IMR-90 (cell line): Measurements from ENCODE around the gene SLC29A2. TPM values are rescaled to one million over a fixed set of nuclear protein-coding genes. Genes with fewer than 3 reads are reported as not detected.

Experiments used
- ATAC-seq: fragments of 200-7000 bp; cut with Tn5 transposase; 2 replicates; pipeline ENCODE4 v1.9.1; 2020; ENCODE audit warnings: low read depth, mild to moderate bottlenecking, moderate library complexity
- BruUV-seq: library from RNA; stranded (reverse); fragments of 400-500 nt; replicated peaks from 2 replicates; lab custom pipeline; 2021; lab: Mats Ljungman, UMichigan
- CTCF ChIA-PET: fragments of 300-600 bp; formaldehyde crosslinking; extraction: SDS; loops from one replicate; lab custom pipeline; 2021; ENCODE audit warnings: antibody characterized with exemption; lab: Yijun Ruan, JAX
- POLR2A ChIA-PET: fragments of 300-600 bp; sonication (Branson Sonifier 250); formaldehyde crosslinking; loops from one replicate; lab custom pipeline; 2022; ENCODE audit warnings: antibody characterized with exemption; ENCODE audit not compliant: unreplicated experiment; lab: Charles Lee
- DNase-seq: peaks from one replicate; pipeline ENCODE4 v3.0.0; 2013
- H2AFZ ChIP-seq: replicated peaks from 2 replicates; pipeline ENCODE3; 2013; ENCODE audit warnings: low read length, mild to moderate bottlenecking; ENCODE audit not compliant: poor library complexity
- H2AK5ac ChIP-seq: 2 replicates; pipeline ENCODE4 v1.6.1; 2013; ENCODE audit warnings: low read depth, low read length, inconsistent platforms
- H2AK9ac ChIP-seq: replicated peaks from 2 replicates; pipeline ENCODE3; 2013; ENCODE audit warnings: mild to moderate bottlenecking, low read depth, low read length, moderate library complexity; ENCODE audit not compliant: poor library complexity
- H2BK120ac ChIP-seq: 2 replicates; pipeline ENCODE4 v1.6.1; 2013; ENCODE audit warnings: low read depth, low read length, inconsistent platforms
- H2BK15ac ChIP-seq: 3 replicates; pipeline ENCODE4 v1.6.1; 2013; ENCODE audit warnings: low read depth, low read length, inconsistent platforms
- H2BK20ac ChIP-seq: 2 replicates; pipeline ENCODE4 v1.6.1; 2013; ENCODE audit warnings: low read depth, mild to moderate bottlenecking, inconsistent platforms, low read length, moderate library complexity
- H2BK5ac ChIP-seq: 2 replicates; pipeline ENCODE4 v1.6.1; 2013; ENCODE audit warnings: mild to moderate bottlenecking, low read depth, low read length, inconsistent platforms; ENCODE audit not compliant: poor library complexity, severe bottlenecking
- H3K14ac ChIP-seq: replicated peaks from 2 replicates; pipeline ENCODE4 v1.6.1; 2013; ENCODE audit warnings: low read depth, low read length, inconsistent platforms
- H3K18ac ChIP-seq: 2 replicates; pipeline ENCODE4 v1.6.1; 2013; ENCODE audit warnings: low read depth, low read length, control low read depth
- H3K23ac ChIP-seq: 2 replicates; pipeline ENCODE4 v1.6.1; 2013; ENCODE audit warnings: low read depth, low read length, inconsistent platforms
- H3K27ac ChIP-seq: 2 replicates; pipeline ENCODE4 v1.5.1; 2013; ENCODE audit warnings: mild to moderate bottlenecking, control low read depth, low read length; ENCODE audit not compliant: insufficient read depth
- H3K27me3 ChIP-seq: 2 replicates; pipeline ENCODE4 v1.6.1; 2013; ENCODE audit warnings: low read length; ENCODE audit not compliant: control insufficient read depth, insufficient read depth
- H3K36me3 ChIP-seq: 2 replicates; pipeline ENCODE4 v1.6.1; 2013; ENCODE audit warnings: low read length, mixed read lengths; ENCODE audit not compliant: control insufficient read depth, insufficient read depth
- H3K4ac ChIP-seq: 2 replicates; pipeline ENCODE4 v1.6.1; 2013; ENCODE audit warnings: low read depth, low read length, inconsistent platforms
- H3K4me1 ChIP-seq: 2 replicates; pipeline ENCODE4 v1.6.1; 2013; ENCODE audit warnings: low read length, mixed read lengths; ENCODE audit not compliant: control insufficient read depth, insufficient read depth
- H3K4me2 ChIP-seq: 2 replicates; pipeline ENCODE4 v1.6.1; 2013; ENCODE audit warnings: low read depth, mild to moderate bottlenecking, control low read depth, low read length, moderate library complexity
- H3K4me3 ChIP-seq: 2 replicates; pipeline ENCODE4 v1.5.1; 2013; ENCODE audit warnings: low read depth, mild to moderate bottlenecking, control low read depth, low read length, moderate library complexity; ENCODE audit not compliant: insufficient read depth
- H3K56ac ChIP-seq: 2 replicates; pipeline ENCODE4 v1.6.1; 2013; ENCODE audit warnings: low read length, inconsistent platforms; ENCODE audit not compliant: insufficient read depth; ENCODE audit errors: extremely low read depth
- H3K79me1 ChIP-seq, 2 experiments: 2 replicates each; pipeline ENCODE4 v1.6.1; 2013; ENCODE audit warnings: low read length in 2 of 2, inconsistent platforms in 1 of 2, low read depth in 1 of 2
- H3K9ac ChIP-seq: 2 replicates; pipeline ENCODE4 v1.6.1; 2013; ENCODE audit warnings: low read depth, low read length, control low read depth
- H3K9me1 ChIP-seq: 2 replicates; pipeline ENCODE4 v1.6.1; 2013; ENCODE audit warnings: low read length, inconsistent platforms; ENCODE audit not compliant: insufficient read depth
- H3K9me3 ChIP-seq: 2 replicates; pipeline ENCODE4 v1.6.1; 2013; ENCODE audit warnings: low read length; ENCODE audit not compliant: control insufficient read depth, insufficient read depth
- H4K20me1 ChIP-seq: 2 replicates; pipeline ENCODE4 v1.6.1; 2013; ENCODE audit warnings: low read length, inconsistent platforms; ENCODE audit not compliant: insufficient read depth
- H4K5ac ChIP-seq: 2 replicates; pipeline ENCODE4 v1.6.1; 2013; ENCODE audit warnings: mild to moderate bottlenecking, low read depth, low read length, control low read depth
- H4K8ac ChIP-seq, 2 experiments: 2 replicates each; pipeline ENCODE4 v1.6.1; 2013; ENCODE audit warnings: low read depth in 2 of 2, low read length in 2 of 2, control low read depth in 1 of 2, inconsistent platforms in 1 of 2
- H4K91ac ChIP-seq: 2 replicates; pipeline ENCODE4 v1.6.1; 2013; ENCODE audit warnings: low read depth, low read length, inconsistent platforms; ENCODE audit not compliant: insufficient read depth
- BHLHE40 ChIP-seq: fragments of 150-350 bp; IDR thresholded peaks from 2 replicates; pipeline ENCODE4 v1.6.1; 2016; ENCODE audit warnings: mild to moderate bottlenecking, low read depth, low read length
- CHD1 ChIP-seq: IDR thresholded peaks from 2 replicates; pipeline ENCODE4 v1.6.1; 2012; ENCODE audit warnings: low read depth, low read length, improper control_type of control experiment
- CTCF ChIP-seq: conservative IDR thresholded peaks from 2 replicates; pipeline ENCODE4 v1.5.1; 2012; ENCODE audit warnings: mild to moderate bottlenecking, low read depth, low read length, improper control_type of control experiment
- POLR2A ChIP-seq: IDR thresholded peaks from 2 replicates; pipeline ENCODE4 v1.6.1; 2012; ENCODE audit warnings: mild to moderate bottlenecking, low read depth, low read length
- RFX5 ChIP-seq: IDR thresholded peaks from 2 replicates; pipeline ENCODE4 v1.8.0; 2012; ENCODE audit warnings: low read depth, mild to moderate bottlenecking, low read length, moderate library complexity
- USF2 ChIP-seq: fragments of 150-350 bp; IDR thresholded peaks from 2 replicates; pipeline ENCODE4 v1.6.1; 2017; ENCODE audit warnings: mild to moderate bottlenecking, antibody characterized with exemption, low read length, low read depth
- WGBS, 2 experiments: methylation state at CpG; one replicate each; pipeline versions ENCODE4 v1.1.5 to v1.1.7; 2013; ENCODE audit warnings: missing lambda C conversion rate in 2 of 2; ENCODE audit not compliant: insufficient read length in 1 of 2; ENCODE audit errors: extremely low coverage in 2 of 2; 5-methylcytosine and 5-hydroxymethylcytosine counted together
- dilution Hi-C: fragments of 300-500 bp; cut with HindIII; formaldehyde crosslinking; loops from one replicate; pipeline ENCODE4 v1.14.3; 2018; ENCODE audit warnings: low sequenced_read_pairs; ENCODE audit not compliant: unreplicated experiment
- in situ Hi-C: fragments of 300-500 bp; cut with MboI; formaldehyde crosslinking; loops from 3 replicates; pipeline ENCODE4 v1.14.3; 2019; ENCODE audit warnings: low sequenced_read_pairs, inconsistent platforms, mixed read lengths
- intact Hi-C: fragments of 100-400 bp; cut with micrococcal nuclease; formaldehyde crosslinking; loops from 2 replicates; pipeline ENCODE4 v1.10.0; 2022
- polyA plus RNA-seq, 3 experiments: library from polyadenylated mRNA; depleted of rRNA; stranded (reverse); fragments of >200 nt; gene quantifications; 2 replicates each; pipeline ENCODE4 v1.2.3, GENCODE V29; 2012; ENCODE audit warnings: low replicate concordance in 1 of 3
- total RNA-seq: library from RNA; depleted of rRNA; stranded (reverse); fragments of >200 nt; gene quantifications from 2 replicates; pipeline ENCODE4 v1.2.3, GENCODE V29; 2012

The SLC29A2 gene
- total and polyA plus RNA-seq, 2 of the 4 experiments (the other 2 are of a cell fraction): under 0.01 to 1.2 TPM

- Histone ChIP-seq H2BK15ac (peak overlapping the region; percentile 100), H2BK120ac (peak overlapping the region; percentile 100), H3K9me1 (peaks cover 29% of the 10 kb centered on the region), H3K9ac (peak overlapping the region; percentile 56), H4K5ac (peak overlapping the region; percentile 88), H3K14ac (peak overlapping the region; percentile 100), H2AK9ac (peak overlapping the region; percentile 100), H2AFZ (peak overlapping the region; percentile 96), H3K36me3 (peaks cover 1% of the 10 kb centered on the region), H2BK5ac (peak overlapping the region; percentile 100), H3K27me3 (no peaks in the 10 kb centered on the region), H3K4me2 (peak overlapping the region; percentile 13; the same call in 1 of the 2 replicates), H3K23ac (peak overlapping the region; percentile 93), H2BK20ac (peak overlapping the region; percentile 100), H3K27ac (peak overlapping the region; percentile 95), H3K4ac (peak overlapping the region; percentile 100), H3K4me1 (peaks cover 43% of the 10 kb centered on the region), H3K9me3 (no peaks in the 10 kb centered on the region), H3K18ac (peak overlapping the region; percentile 88), H2AK5ac (peak overlapping the region; percentile 100), H4K20me1 (no peaks in the 10 kb centered on the region), H4K91ac (peak overlapping the region; percentile 100), H3K56ac (peak overlapping the region; percentile 90; the same call in 1 of the 2 replicates), H3K79me1 (peaks cover 0 to 38% of the 10 kb centered on the region in 2 experiments; a peak in 3 of 4 replicates), H4K8ac (peak overlapping the region; percentile 81 to 100), H3K4me3 (no peak overlapping the region)
- CTCF ChIA-PET: interaction anchor here (0.6 to 1.0 kb wide), 4 partner anchors 13 to 62 kb away, joined by 4 read pairs; no protein-coding TSS in a partner anchor
- dilution Hi-C loops: no loop called here
- BruUV-seq: no TSS peak
- WGBS, 2 experiments: 0% methylated on average over 5 of the region's 21 CpGs; no CpG with 5 or more reads in 1 of the 2 experiments
- DNase-seq (no peak), ATAC-seq (peak; percentile 54)
- POLR2A ChIA-PET: interaction anchor here (0.5 to 1.1 kb wide), 10 partner anchors 8 to 827 kb away, joined by 3 to 18 read pairs (median 4); partner anchors contain the start of genes CD248, RIN1, RNASEH2C and YIF1A
- TF ChIP-seq CTCF (no peak), BHLHE40 (peak; percentile 33; the same call in 1 of the 2 replicates), CHD1 (no peak), POLR2A (no peak), RFX5 (no peak), USF2 (no peak)
- intact Hi-C loops: no loop called here
- in situ Hi-C loops: no loop called here
Observed at GRCh38 chr11:66326261-66327111, 45.1 kb downstream of the SLC29A2 start.
